Astrocyte of the cerebellum (primary cell): ENCODE data around the gene METAP2.

Experiments
- DNase-seq: peaks from one replicate; pipeline ENCODE4 v3.0.0-alpha.2; 2011; ENCODE audit warnings: low read depth
- H3K4me3 ChIP-seq: 2 replicates; pipeline ENCODE4 v1.5.1; 2011; ENCODE audit warnings: mild to moderate bottlenecking, low read depth, low read length, moderate library complexity
- in situ Hi-C: cut with HindIII; loops from 2 replicates; pipeline ENCODE4 v1.10.0; 2017; ENCODE audit warnings: low sequenced_read_pairs
- TF ChIP-seq, protein P1 (sequence below): IDR thresholded peaks from 2 replicates; pipeline ENCODE4 v1.5.1; 2012; ENCODE audit warnings: low read length, low read depth, moderate library complexity, mild to moderate bottlenecking; ENCODE audit errors: missing control alignments

The METAP2 gene

DNA sequence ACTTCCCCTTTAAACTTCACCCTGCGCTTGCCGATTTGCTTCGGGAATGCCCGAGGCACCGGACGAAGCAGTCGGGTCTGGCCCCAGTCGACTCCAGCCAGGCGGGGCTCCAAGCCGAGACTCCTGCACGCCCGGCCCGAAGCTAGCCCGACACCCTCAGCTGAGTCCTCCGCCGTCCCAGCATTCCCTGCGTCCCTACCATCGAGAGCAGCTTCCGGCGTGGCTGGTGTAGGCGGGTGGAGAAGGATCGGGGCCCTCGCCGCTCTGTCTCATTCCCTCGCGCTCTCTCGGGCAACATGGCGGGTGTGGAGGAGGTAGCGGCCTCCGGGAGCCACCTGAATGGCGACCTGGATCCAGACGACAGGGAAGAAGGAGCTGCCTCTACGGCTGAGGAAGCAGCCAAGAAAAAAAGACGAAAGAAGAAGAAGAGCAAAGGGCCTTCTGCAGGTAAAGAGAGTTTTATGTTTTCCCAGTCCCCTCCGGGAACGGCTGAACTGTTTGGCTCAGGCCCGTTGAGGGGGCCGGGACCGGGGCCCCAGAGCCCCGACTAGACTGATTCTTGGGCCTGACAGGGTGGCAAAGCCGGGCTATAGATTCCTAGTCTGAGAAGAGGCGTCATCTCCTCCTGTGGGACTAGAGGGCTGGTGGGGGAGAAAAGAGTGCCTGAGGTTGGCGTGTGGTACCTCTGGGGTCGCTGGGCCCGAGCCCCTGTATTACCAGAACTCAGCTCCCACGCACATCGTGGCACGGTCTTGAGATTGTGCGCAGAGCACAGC, at the start of gene METAP2:
METAP2 (plus strand) TSS at position 269 of the 776 bp plus-strand sequence; CDS start at position 297, 28 bp downstream.
- H3K4me3 ChIP-seq = peak within 1 kb of the TSS; percentile 56
- in situ Hi-C loops = no loop called here
- DNase-seq = peak; percentile 92
- TF ChIP-seq, protein P1, sequence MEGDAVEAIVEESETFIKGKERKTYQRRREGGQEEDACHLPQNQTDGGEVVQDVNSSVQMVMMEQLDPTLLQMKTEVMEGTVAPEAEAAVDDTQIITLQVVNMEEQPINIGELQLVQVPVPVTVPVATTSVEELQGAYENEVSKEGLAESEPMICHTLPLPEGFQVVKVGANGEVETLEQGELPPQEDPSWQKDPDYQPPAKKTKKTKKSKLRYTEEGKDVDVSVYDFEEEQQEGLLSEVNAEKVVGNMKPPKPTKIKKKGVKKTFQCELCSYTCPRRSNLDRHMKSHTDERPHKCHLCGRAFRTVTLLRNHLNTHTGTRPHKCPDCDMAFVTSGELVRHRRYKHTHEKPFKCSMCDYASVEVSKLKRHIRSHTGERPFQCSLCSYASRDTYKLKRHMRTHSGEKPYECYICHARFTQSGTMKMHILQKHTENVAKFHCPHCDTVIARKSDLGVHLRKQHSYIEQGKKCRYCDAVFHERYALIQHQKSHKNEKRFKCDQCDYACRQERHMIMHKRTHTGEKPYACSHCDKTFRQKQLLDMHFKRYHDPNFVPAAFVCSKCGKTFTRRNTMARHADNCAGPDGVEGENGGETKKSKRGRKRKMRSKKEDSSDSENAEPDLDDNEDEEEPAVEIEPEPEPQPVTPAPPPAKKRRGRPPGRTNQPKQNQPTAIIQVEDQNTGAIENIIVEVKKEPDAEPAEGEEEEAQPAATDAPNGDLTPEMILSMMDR = no peak

DNA sequence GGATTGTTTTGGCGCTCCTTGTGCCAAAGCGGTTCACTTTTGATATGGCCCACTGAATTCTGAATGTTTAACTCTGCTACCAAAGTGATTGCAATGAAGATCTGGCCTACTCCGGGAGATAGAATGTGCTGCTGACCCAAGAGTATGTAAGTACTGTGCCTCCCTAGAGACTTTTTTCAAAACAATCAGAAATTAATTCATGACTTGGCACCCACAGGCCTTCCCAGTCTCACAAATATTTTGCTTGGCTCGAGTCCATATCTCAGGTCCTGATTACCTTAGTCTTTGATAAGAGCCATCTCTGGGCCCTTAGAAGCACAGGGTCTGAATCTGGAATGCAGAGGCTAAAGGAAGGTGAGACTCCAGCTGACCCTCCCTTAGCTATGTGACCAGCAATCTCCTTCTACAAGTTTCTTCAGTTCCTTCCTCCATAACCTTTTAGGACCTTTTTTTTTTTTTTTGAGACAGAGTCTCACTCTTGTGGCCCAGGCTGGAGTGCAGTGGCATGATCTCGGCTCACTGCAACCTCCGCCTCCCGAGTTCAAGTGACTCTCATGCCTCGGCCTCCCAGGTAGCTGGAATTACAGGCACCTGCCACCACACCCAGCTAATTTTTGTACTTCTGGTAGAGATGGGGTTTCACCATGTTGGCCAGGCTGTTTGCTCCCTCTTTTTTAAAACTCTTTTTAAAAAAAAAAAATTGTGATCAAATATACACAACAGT, 49.5 kb upstream of the METAP2 start:
- no peak overlapping the region for H3K4me3 ChIP-seq
- in situ Hi-C loops = no loop called here
- no peak for DNase-seq
- TF ChIP-seq, protein P1 = no peak

DNA sequence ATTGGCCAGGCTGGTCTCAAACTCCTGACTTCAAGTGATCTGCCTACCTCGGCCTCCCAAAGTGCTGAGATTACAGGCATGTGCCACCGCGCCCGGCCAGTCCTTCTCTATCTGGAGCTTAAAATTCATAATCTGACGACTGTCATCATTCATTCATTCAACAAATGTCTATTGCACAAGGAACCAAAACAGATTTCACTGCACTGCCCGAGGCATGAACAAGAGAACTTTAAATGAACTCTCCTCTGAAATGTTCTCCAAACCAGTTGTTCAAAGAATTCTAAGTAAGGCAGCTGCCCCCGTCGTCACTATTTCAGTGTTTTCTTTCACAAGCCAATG, 44.8 kb upstream of the METAP2 start:
- in situ Hi-C loops = no loop called here
- H3K4me3 ChIP-seq = no peak overlapping the region
- TF ChIP-seq, protein P1 = no peak
- no peak for DNase-seq

DNA sequence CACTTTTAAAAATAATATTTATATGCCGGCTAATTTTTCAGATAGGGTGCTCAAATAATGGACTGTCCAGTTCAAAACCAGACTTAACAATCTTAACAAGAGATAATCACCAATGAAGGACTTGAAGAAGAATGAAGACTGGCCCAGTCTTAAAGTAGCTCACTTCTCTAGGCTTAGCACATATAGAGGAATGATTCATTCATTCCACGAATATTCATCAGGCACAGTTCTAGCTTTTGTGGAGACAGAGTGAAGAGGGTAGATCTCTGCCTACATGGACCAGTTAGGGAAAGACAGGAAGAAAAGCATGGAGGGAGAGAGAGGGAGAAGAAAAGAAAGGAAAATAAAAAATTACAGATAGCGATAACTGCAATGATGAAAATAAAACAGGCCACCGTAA, 42.8 kb upstream of the METAP2 start:
- in situ Hi-C loops = no loop called here
- no peak for DNase-seq
- TF ChIP-seq, protein P1 = no peak
- H3K4me3 ChIP-seq = no peak overlapping the region

DNA sequence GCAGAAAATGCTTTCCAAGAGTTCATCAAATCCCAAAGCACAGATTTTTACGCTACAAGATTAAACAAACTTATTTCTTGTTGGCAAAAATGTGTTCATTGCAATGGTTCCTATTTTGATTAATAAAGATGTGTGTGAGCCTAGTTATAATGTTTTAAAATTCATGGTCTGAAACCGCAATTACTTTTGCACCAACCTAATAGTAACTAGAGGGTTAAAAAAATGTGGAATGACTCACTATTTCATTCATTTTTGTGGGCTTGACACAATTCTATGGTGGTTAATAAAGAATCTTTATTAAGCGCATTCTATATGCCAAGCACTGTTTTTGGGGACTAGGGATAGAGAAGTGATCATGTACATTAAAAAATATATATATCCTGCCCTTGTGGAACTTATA, 38.6 kb upstream of the METAP2 start:
- H3K4me3 ChIP-seq = no peak overlapping the region
- in situ Hi-C loops = no loop called here
- TF ChIP-seq, protein P1 = no peak
- no peak for DNase-seq

DNA sequence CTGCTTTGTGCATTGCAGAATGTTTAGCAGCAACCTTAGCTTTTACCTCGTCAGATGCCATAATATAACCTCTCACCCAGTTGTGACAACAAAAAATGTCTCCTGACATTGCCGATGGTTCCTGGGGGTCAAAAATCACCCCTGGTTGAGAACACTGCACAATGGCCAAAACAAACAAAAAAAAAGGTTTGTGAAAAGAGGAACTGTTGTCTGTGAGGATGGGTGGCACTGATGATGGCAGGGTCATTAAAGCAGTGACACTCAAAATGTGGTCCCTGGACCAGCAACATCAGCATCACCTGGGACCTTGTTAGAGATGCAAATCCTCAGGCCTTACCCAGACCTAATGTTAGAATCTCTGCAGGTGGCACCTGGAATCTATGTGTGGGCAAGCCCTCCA, 36.4 kb upstream of the METAP2 start:
- no peak for DNase-seq
- H3K4me3 ChIP-seq = no peak overlapping the region
- TF ChIP-seq, protein P1 = no peak
- in situ Hi-C loops = no loop called here
